B cell (primary cell): ENCODE results near the gene CXXC5. TPM values are rescaled to one million over a fixed set of nuclear protein-coding genes. Genes with fewer than 3 reads are reported as not detected.

Source experiments
- ATAC-seq: fragments of 200-7000 bp; cut with Tn5 transposase; one replicate; pipeline ENCODE4 v1.10.0; 2021; ENCODE audit warnings: low read depth, mild to moderate bottlenecking, moderate number of reproducible peaks, moderate library complexity
- CTCF ChIA-PET: fragments of 350-600 bp; sonication (Branson Sonifier 250); formaldehyde crosslinking; loops from one replicate; lab custom pipeline; 2021; ENCODE audit warnings: antibody characterized with exemption, inconsistent platforms; lab: Charles Lee
- POLR2A ChIA-PET: fragments of 350-600 bp; sonication (Branson Sonifier 250); formaldehyde crosslinking; loops from one replicate; lab custom pipeline; 2021; ENCODE audit warnings: antibody characterized with exemption; lab: Charles Lee
- DNase-seq: peaks from one replicate; pipeline ENCODE4 v3.0.0; 2013
- H2AFZ ChIP-seq: 2 replicates; pipeline ENCODE4 v1.6.1; 2012; ENCODE audit warnings: mild to moderate bottlenecking, low read depth, low read length; ENCODE audit not compliant: insufficient read depth, poor library complexity, severe bottlenecking
- H3K27ac ChIP-seq, 2 donors: 1 replicate in 1 of 2; 2 replicates in 1 of 2; pipeline ENCODE4 v1.5.1; 2012 to 2013; ENCODE audit warnings: low read length in 2 of 2, mild to moderate bottlenecking in 2 of 2, moderate library complexity in 1 of 2
- H3K27me3 ChIP-seq, 4 experiments: fragments of 200-600 bp in 1 of 4; sonication (generic) in 1 of 4; replicated peaks in 1 of 4; 1 replicate in 2 of 4; 2 replicates in 2 of 4; pipeline versions ENCODE4 v1.6.1 to v1.7.0; 2013 to 2016; ENCODE audit warnings: low read length in 3 of 4, mild to moderate bottlenecking in 2 of 4, mixed read lengths in 1 of 4, moderate library complexity in 1 of 4; ENCODE audit not compliant: insufficient read depth in 4 of 4, control insufficient read depth in 3 of 4; ENCODE audit errors: control extremely low read depth in 1 of 4
- H3K36me3 ChIP-seq, 2 experiments: replicated peaks in 1 of 2; 1 replicate in 1 of 2; 2 replicates in 1 of 2; pipeline versions ENCODE4 v1.6.1 to v1.7.1; 2013; ENCODE audit warnings: low read length in 1 of 2; ENCODE audit not compliant: insufficient read depth in 2 of 2, control insufficient read depth in 1 of 2; ENCODE audit errors: control extremely low read depth in 1 of 2, extremely low read depth in 1 of 2
- H3K4me1 ChIP-seq, 2 donors: fragments of 200-600 bp in 1 of 2; sonication (generic) in 1 of 2; 1 replicate in 1 of 2; 2 replicates in 1 of 2; pipeline versions ENCODE4 v1.5.1 to v1.6.1; 2013 to 2017; ENCODE audit warnings: low read length in 2 of 2; ENCODE audit not compliant: control insufficient read depth in 2 of 2, insufficient read depth in 2 of 2
- H3K4me2 ChIP-seq: replicated peaks from 2 replicates; pipeline ENCODE3; 2012; ENCODE audit warnings: mild to moderate bottlenecking, low read depth, low read length; ENCODE audit not compliant: poor library complexity, severe bottlenecking
- H3K4me3 ChIP-seq, 5 experiments: fragments of 200-600 bp in 1 of 5; sonication (generic) in 1 of 5; 1 replicate in 3 of 5; 2 replicates in 2 of 5; pipeline versions ENCODE4 v1.5.1 to v1.7.0; 2011 to 2016; ENCODE audit warnings: low read length in 4 of 5, mild to moderate bottlenecking in 4 of 5, low read depth in 2 of 5, control low read depth in 1 of 5, moderate library complexity in 1 of 5; ENCODE audit not compliant: insufficient read depth in 1 of 5; ENCODE audit errors: control extremely low read depth in 1 of 5, extremely low read depth in 1 of 5
- H3K79me2 ChIP-seq: fragments of 200-600 bp; sonication (generic); one replicate; pipeline ENCODE4 v1.6.0; 2016; ENCODE audit warnings: low read length; ENCODE audit not compliant: control insufficient read depth, insufficient read depth
- H3K9ac ChIP-seq: fragments of 200-600 bp; sonication (generic); 2 replicates; pipeline ENCODE4 v1.6.1; 2017; ENCODE audit warnings: mild to moderate bottlenecking, low read length, moderate library complexity
- H3K9me3 ChIP-seq, 3 donors: one replicate each; pipeline versions ENCODE4 v1.6.1 to v1.7.1; 2013; ENCODE audit warnings: low read length in 2 of 3; ENCODE audit not compliant: control insufficient read depth in 2 of 3, insufficient read depth in 1 of 3; ENCODE audit errors: control extremely low read depth in 1 of 3
- H4K20me1 ChIP-seq: 2 replicates; pipeline ENCODE4 v1.6.0; 2012; ENCODE audit warnings: mild to moderate bottlenecking, low read length; ENCODE audit not compliant: insufficient read depth, control insufficient read depth, poor library complexity, severe bottlenecking
- H3K27ac Mint-ChIP-seq: one replicate; pipeline ENCODE4 v1.8.0; 2021; ENCODE audit warnings: mixed read lengths
- H3K27me3 Mint-ChIP-seq: one replicate; pipeline ENCODE4 v1.8.0; 2021; ENCODE audit warnings: mixed read lengths
- H3K4me1 Mint-ChIP-seq: one replicate; pipeline ENCODE4 v1.8.0; 2021; ENCODE audit warnings: mixed read lengths
- H3K4me3 Mint-ChIP-seq: one replicate; pipeline ENCODE4 v1.8.0; 2021; ENCODE audit warnings: mixed read lengths
- H3K9me3 Mint-ChIP-seq: one replicate; pipeline ENCODE4 v1.8.0; 2022; ENCODE audit warnings: mixed read lengths; ENCODE audit not compliant: insufficient read depth
- CTCF ChIP-seq: fragments of 200-600 bp; IDR thresholded peaks from one replicate; pipeline ENCODE4 v1.8.0; 2022; ENCODE audit warnings: antibody characterized with exemption, mild to moderate bottlenecking
- EZH2 ChIP-seq: IDR thresholded peaks from 2 replicates; pipeline ENCODE4 v1.6.1; 2012; ENCODE audit warnings: borderline replicate concordance, low read depth, mild to moderate bottlenecking, moderate library complexity, low read length; ENCODE audit not compliant: insufficient read depth, poor library complexity, severe bottlenecking
- WGBS: methylation state at CpG from one replicate; pipeline ENCODE4 v1.1.5; 2013; ENCODE audit warnings: missing lambda C conversion rate; ENCODE audit not compliant: insufficient coverage; 5-methylcytosine and 5-hydroxymethylcytosine counted together
- intact Hi-C: fragments of 100-400 bp; cut with micrococcal nuclease; formaldehyde crosslinking; loops from one replicate; pipeline ENCODE4 v1.10.0; 2022
- polyA plus RNA-seq: library from polyadenylated mRNA; depleted of rRNA; stranded (reverse); fragments of >200 nt; gene quantifications from 2 replicates; pipeline ENCODE4 v1.2.3, GENCODE V29; 2012
- total RNA-seq, 2 donors: library from RNA; stranded (reverse); fragments of 120-200 nt in 1 of 2; gene quantifications; 1 replicate in 1 of 2; 2 replicates in 1 of 2; pipeline versions ENCODE4 v1.2.3 to v1.2.4, GENCODE V29; 2013 to 2022

The CXXC5 gene
- total and polyA plus RNA-seq, 2 donors (not counting 1 experiment from before 2014, with no cell fraction given): 126 to 143 TPM

GRCh38 chr5:139683295-139684271 is 35.4 kb downstream of the CXXC5 start:
- ChIA-PET POLR2A (interaction anchor here (0.6 kb wide), 1 partner anchor 32 kb away, joined by 3 read pairs; no protein-coding TSS in a partner anchor), CTCF (interaction anchor here (1.7 to 14.0 kb wide), 4 partner anchors 15 to 82 kb away, joined by 6 to 502 read pairs (median 6); no protein-coding TSS in a partner anchor)
- peaks cover 64% of the 10 kb centered on the region for H3K4me1 Mint-ChIP-seq
- ATAC-seq (no peak), DNase-seq (no peak)
- H3K27me3 ChIP-seq: no peaks in the 10 kb centered on the region
- H3K4me3 Mint-ChIP-seq: peak overlapping the region; percentile 29
- H3K4me3 ChIP-seq: no peak overlapping the region
- H3K79me2 ChIP-seq: peaks cover 52% of the 10 kb centered on the region
- H3K27ac Mint-ChIP-seq: peak overlapping the region; percentile 83
- no peak overlapping the region for H3K9ac ChIP-seq
- no peaks in the 10 kb centered on the region for H3K9me3 Mint-ChIP-seq
- H3K9me3 ChIP-seq: no peaks in the 10 kb centered on the region
- H2AFZ ChIP-seq: no peak overlapping the region
- H3K27ac ChIP-seq: peak overlapping the region in 1 of 2 donors; percentile 51
- intact Hi-C loops: no loop called here
- peaks cover 97% of the 10 kb centered on the region for H4K20me1 ChIP-seq
- WGBS: 28% methylated on average over 9 of the region's 20 CpGs
- no peak for TF ChIP-seq CTCF
- no peak for TF ChIP-seq EZH2
- H3K4me1 ChIP-seq: peaks cover 42 to 50% of the 10 kb centered on the region in 2 donors
- H3K4me2 ChIP-seq: peak overlapping the region; percentile 12
- H3K27me3 Mint-ChIP-seq: no peaks in the 10 kb centered on the region
- peaks cover 0 to 79% of the 10 kb centered on the region in 2 experiments for H3K36me3 ChIP-seq
